ENCODE data around the gene RETSAT.
"Not testable (repeated sequence)": the region's sequence is repeated elsewhere in the genome, so short reads cannot be mapped to it uniquely, and the experiment has no call there.

The RETSAT gene

DNA sequence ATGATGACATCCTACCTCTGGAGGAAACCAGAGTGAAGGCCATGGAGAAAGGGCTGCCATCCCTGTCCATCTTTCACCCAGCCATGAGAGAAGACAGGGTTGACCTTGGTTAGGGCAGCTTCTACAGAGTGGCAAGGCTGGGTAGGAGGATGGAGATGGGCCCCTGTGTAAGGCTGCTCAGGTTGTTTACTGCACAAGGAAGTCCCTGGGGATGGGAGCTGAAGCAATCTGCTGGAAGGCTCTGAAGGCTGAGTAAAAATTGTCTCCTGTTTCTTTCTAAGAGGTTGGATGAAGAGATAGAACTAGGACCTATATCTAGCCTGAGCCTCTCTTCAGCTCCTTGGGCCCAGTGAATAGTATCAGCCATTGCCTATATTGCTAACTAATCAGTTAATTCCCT, 14.6 kb upstream of the RETSAT start:
- no peaks in the 10 kb centered on the region for H3K4me1 ChIP-seq (ENCODE audit: insufficient read depth, low read length, poor library complexity, severe bottlenecking)
- H3K9me2 ChIP-seq (replicated peaks; ENCODE audit: low read depth, low read length): no peaks in the 10 kb centered on the region
- H3K9ac ChIP-seq (ENCODE audit: low read depth, low read length, poor library complexity, severe bottlenecking): no peak overlapping the region
- H3F3A ChIP-seq (ENCODE audit: low read depth): no peaks in the 10 kb centered on the region
- no peak overlapping the region for H2AFZ ChIP-seq (ENCODE audit: low read length)
- no peak overlapping the region for H3K4me2 ChIP-seq (ENCODE audit: low read depth, low read length, poor library complexity, severe bottlenecking)
- no peak overlapping the region for H3K4me3 ChIP-seq (ENCODE audit: low read length, poor library complexity, severe bottlenecking)
- no peaks in the 10 kb centered on the region for H3K36me3 ChIP-seq (ENCODE audit: insufficient read depth, low read length)
- H3K79me2 ChIP-seq (ENCODE audit: insufficient read depth, low read length): no peaks in the 10 kb centered on the region
- H4K20me1 ChIP-seq (ENCODE audit: insufficient read depth, low read length, poor library complexity, severe bottlenecking): no peaks in the 10 kb centered on the region
- no peaks in the 10 kb centered on the region for H3K9me3 ChIP-seq (ENCODE audit: insufficient read depth, low read depth, low read length)
- no peaks in the 10 kb centered on the region for H3K27me3 ChIP-seq (ENCODE audit: insufficient read depth, low read length, poor library complexity, severe bottlenecking)
- TF ChIP-seq CTCF (conservative IDR thresholded peaks at IDR 0.05; ENCODE audit: low read length) (no peak), EZH2phosphoT487 (IDR thresholded peaks at IDR 0.05; ENCODE audit: borderline replicate concordance) (no peak)

DNA sequence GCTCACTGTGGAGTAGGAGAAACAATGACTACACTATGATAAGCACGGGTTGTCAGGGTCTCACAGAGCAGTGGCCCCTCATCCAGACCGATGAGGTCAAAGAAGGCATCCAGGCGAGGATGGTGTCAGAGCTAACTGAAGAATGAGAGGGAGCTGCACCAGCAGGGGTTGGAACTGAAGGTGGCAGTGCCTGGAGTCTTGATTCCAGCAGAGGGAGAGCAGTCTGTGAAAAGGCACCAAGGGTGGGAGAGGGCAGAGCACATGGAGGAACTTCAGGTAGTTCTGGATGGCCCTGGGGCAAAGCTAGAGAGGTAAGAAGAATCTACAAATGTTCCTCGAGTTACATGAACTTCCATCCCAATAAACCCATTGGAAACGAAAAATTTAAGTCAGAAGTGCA, 12.9 kb upstream of the RETSAT start:
- no peak overlapping the region for H3K4me3 ChIP-seq (ENCODE audit: low read length, poor library complexity, severe bottlenecking)
- no peaks in the 10 kb centered on the region for H3K9me2 ChIP-seq (replicated peaks; ENCODE audit: low read depth, low read length)
- H2AFZ ChIP-seq (ENCODE audit: low read length): no peak overlapping the region
- no peaks in the 10 kb centered on the region for H3K36me3 ChIP-seq (ENCODE audit: insufficient read depth, low read length)
- no peaks in the 10 kb centered on the region for H4K20me1 ChIP-seq (ENCODE audit: insufficient read depth, low read length, poor library complexity, severe bottlenecking)
- H3K4me1 ChIP-seq (ENCODE audit: insufficient read depth, low read length, poor library complexity, severe bottlenecking): no peaks in the 10 kb centered on the region
- no peaks in the 10 kb centered on the region for H3K27me3 ChIP-seq (ENCODE audit: insufficient read depth, low read length, poor library complexity, severe bottlenecking)
- TF ChIP-seq CTCF (conservative IDR thresholded peaks at IDR 0.05; ENCODE audit: low read length) (no peak), EZH2phosphoT487 (IDR thresholded peaks at IDR 0.05; ENCODE audit: borderline replicate concordance) (no peak)
- H3K4me2 ChIP-seq (ENCODE audit: low read depth, low read length, poor library complexity, severe bottlenecking): no peak overlapping the region
- no peaks in the 10 kb centered on the region for H3K9me3 ChIP-seq (ENCODE audit: insufficient read depth, low read depth, low read length)
- H3F3A ChIP-seq (ENCODE audit: low read depth): no peaks in the 10 kb centered on the region
- no peaks in the 10 kb centered on the region for H3K79me2 ChIP-seq (ENCODE audit: insufficient read depth, low read length)
- H3K9ac ChIP-seq (ENCODE audit: low read depth, low read length, poor library complexity, severe bottlenecking): no peak overlapping the region

DNA sequence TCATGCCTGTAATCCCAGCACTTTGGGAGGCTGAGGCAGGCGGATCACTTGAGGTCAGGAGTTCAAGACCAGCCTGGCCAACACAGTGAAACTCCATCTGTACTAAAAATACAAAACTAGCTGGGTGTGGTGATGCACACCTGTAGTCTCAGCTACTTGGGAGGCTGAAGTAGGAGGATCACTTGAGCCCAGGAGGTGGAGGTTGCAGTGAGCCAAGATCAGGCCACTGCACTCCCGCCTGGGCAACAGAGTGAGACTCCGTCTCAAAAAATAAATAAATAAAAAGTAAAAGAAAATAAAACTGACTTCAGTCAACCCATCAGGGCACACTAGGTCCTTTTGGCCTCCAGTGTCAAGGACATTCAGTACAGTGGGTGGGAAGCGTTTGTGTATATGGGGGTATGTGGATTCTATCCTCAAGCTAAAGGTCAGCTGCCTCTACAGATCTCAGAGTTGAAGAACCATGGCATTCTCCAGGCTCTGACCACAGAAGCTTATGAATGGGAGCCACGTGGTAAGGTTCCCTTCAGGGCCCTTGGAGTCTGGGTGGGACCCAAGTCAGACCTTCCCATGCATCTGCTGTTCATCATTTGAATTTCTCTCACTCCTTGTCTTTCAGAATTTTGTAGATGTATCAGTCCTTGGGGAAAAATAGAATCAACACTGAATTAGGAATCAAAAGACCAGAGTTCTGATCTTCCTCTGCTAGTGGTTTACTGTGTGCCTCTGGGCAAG, 8.5 kb upstream of the RETSAT start:
- H3K36me3 ChIP-seq (ENCODE audit: insufficient read depth, low read length): not testable (repeated sequence)

DNA sequence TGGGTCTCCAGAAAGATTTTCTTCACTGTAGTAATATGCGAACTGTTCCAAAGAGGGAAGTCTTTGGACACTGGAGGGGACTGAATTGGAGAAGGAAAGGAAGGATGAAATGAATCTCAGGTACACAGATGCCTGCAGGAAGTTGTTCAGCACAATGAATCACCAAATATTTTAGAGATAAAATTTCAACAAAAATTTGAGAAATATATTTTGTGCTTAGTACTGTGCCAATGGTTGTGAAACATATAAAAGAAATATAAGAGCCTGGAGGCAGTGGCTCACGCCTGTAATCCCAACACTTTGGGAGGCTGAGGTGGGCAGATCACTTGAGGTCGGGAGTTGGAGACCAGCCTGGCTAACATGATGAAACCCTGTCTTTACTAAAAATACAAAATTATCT, 3.4 kb upstream of the RETSAT start:
- Histone ChIP-seq H2AFZ (ENCODE audit: low read length) (no peak overlapping the region), H3K4me1 (ENCODE audit: insufficient read depth, low read length, poor library complexity, severe bottlenecking) (peaks cover 32% of the 10 kb centered on the region), H3K9ac (ENCODE audit: low read depth, low read length, poor library complexity, severe bottlenecking) (no peak overlapping the region), H3F3A (ENCODE audit: low read depth) (no peaks in the 10 kb centered on the region), H3K36me3 (ENCODE audit: insufficient read depth, low read length) (no peaks in the 10 kb centered on the region), H3K9me3 (ENCODE audit: insufficient read depth, low read depth, low read length) (no peaks in the 10 kb centered on the region), H3K27me3 (ENCODE audit: insufficient read depth, low read length, poor library complexity, severe bottlenecking) (no peaks in the 10 kb centered on the region), H3K79me2 (ENCODE audit: insufficient read depth, low read length) (peaks cover 24% of the 10 kb centered on the region), H3K4me3 (ENCODE audit: low read length, poor library complexity, severe bottlenecking) (no peak overlapping the region), H3K4me2 (ENCODE audit: low read depth, low read length, poor library complexity, severe bottlenecking) (peak overlapping the region; percentile 55), H3K9me2 (replicated peaks; ENCODE audit: low read depth, low read length) (no peaks in the 10 kb centered on the region), H4K20me1 (ENCODE audit: insufficient read depth, low read length, poor library complexity, severe bottlenecking) (no peaks in the 10 kb centered on the region)
- TF ChIP-seq EZH2phosphoT487 (IDR thresholded peaks at IDR 0.05; ENCODE audit: borderline replicate concordance) (no peak), CTCF (conservative IDR thresholded peaks at IDR 0.05; ENCODE audit: low read length) (no peak)

More for the DNA sequence above, 8.5 kb upstream of the RETSAT start:
- not testable (repeated sequence) for H3K4me2 ChIP-seq (ENCODE audit: low read depth, low read length, poor library complexity, severe bottlenecking); H3K79me2 ChIP-seq (ENCODE audit: insufficient read depth, low read length); H3K9me3 ChIP-seq (ENCODE audit: insufficient read depth, low read depth, low read length); H3F3A ChIP-seq (ENCODE audit: low read depth); H2AFZ ChIP-seq (ENCODE audit: low read length); H3K9ac ChIP-seq (ENCODE audit: low read depth, low read length, poor library complexity, severe bottlenecking); H3K4me1 ChIP-seq (ENCODE audit: insufficient read depth, low read length, poor library complexity, severe bottlenecking); H4K20me1 ChIP-seq (ENCODE audit: insufficient read depth, low read length, poor library complexity, severe bottlenecking); H3K4me3 ChIP-seq (ENCODE audit: low read length, poor library complexity, severe bottlenecking); H3K9me2 ChIP-seq (replicated peaks; ENCODE audit: low read depth, low read length); H3K27me3 ChIP-seq (ENCODE audit: insufficient read depth, low read length, poor library complexity, severe bottlenecking)

Measured in Loucy (cell line).